Natural killer cell (primary cell): Measurements from ENCODE around the gene CLTB. TPM values are rescaled to one million over a fixed set of nuclear protein-coding genes. Genes with fewer than 3 reads are reported as not detected.

Experiments
- ATAC-seq, 3 donors: fragments of 150-1000 bp in 2 of 3; fragments of 200-7000 bp in 1 of 3; cut with Tn5 transposase; 1 replicate in 1 of 3; 2 replicates in 2 of 3; pipeline ENCODE4 v1.10.0; 2021; ENCODE audit warnings: mild to moderate bottlenecking in 2 of 3, moderate library complexity in 2 of 3
- DNase-seq, 2 donors: peaks; one replicate each; pipeline versions ENCODE4 v3.0.0 to v3.0.0-alpha.2; 2013 to 2021; ENCODE audit warnings: mixed read lengths in 1 of 2
- H3K27ac ChIP-seq: one replicate; pipeline ENCODE4 v1.5.1; 2013; ENCODE audit warnings: mild to moderate bottlenecking, low read length
- H3K27me3 ChIP-seq: one replicate; pipeline ENCODE4 v1.6.1; 2013; ENCODE audit warnings: low read length; ENCODE audit not compliant: control insufficient read depth, insufficient read depth
- H3K36me3 ChIP-seq: one replicate; pipeline ENCODE4 v1.6.1; 2013; ENCODE audit warnings: low read length; ENCODE audit not compliant: control insufficient read depth, insufficient read depth
- H3K4me1 ChIP-seq: one replicate; pipeline ENCODE4 v1.6.1; 2013; ENCODE audit warnings: low read length; ENCODE audit not compliant: control insufficient read depth, insufficient read depth
- H3K4me3 ChIP-seq: one replicate; pipeline ENCODE4 v1.5.1; 2013; ENCODE audit warnings: low read length
- H3K9me3 ChIP-seq: one replicate; pipeline ENCODE4 v1.6.1; 2013; ENCODE audit warnings: low read length; ENCODE audit not compliant: control insufficient read depth, insufficient read depth
- H3K27ac Mint-ChIP-seq, 2 donors: one replicate each; pipeline ENCODE4 v1.8.0; 2022; ENCODE audit warnings: mild to moderate bottlenecking in 2 of 2, mixed read lengths in 2 of 2, moderate library complexity in 1 of 2
- H3K27me3 Mint-ChIP-seq, 2 donors: one replicate each; pipeline ENCODE4 v1.8.0; 2022; ENCODE audit warnings: low read depth in 2 of 2, mixed read lengths in 2 of 2
- H3K36me3 Mint-ChIP-seq: one replicate; pipeline ENCODE4 v1.8.0; 2022; ENCODE audit warnings: mixed read lengths
- H3K4me1 Mint-ChIP-seq, 2 donors: one replicate each; pipeline ENCODE4 v1.8.0; 2022; ENCODE audit warnings: mixed read lengths in 2 of 2
- H3K4me3 Mint-ChIP-seq: one replicate; pipeline ENCODE4 v1.8.0; 2022; ENCODE audit warnings: mild to moderate bottlenecking, moderate library complexity, mixed read lengths
- H3K9me3 Mint-ChIP-seq, 2 donors: one replicate each; pipeline ENCODE4 v1.8.0; 2022; ENCODE audit warnings: mixed read lengths in 2 of 2
- CTCF ChIP-seq: fragments of 200-600 bp; IDR thresholded peaks from one replicate; pipeline ENCODE4 v1.8.0; 2022; ENCODE audit warnings: antibody characterized with exemption
- WGBS: methylation state at CpG from one replicate; pipeline ENCODE4 v1.1.7; 2013; ENCODE audit warnings: missing lambda C conversion rate; ENCODE audit not compliant: insufficient coverage; 5-methylcytosine and 5-hydroxymethylcytosine counted together
- intact Hi-C: fragments of 100-400 bp; cut with micrococcal nuclease; formaldehyde crosslinking; loops from one replicate; pipeline ENCODE4 v1.14.2; 2022
- total RNA-seq, 4 donors: library from RNA; stranded (reverse); fragments of 120-200 nt in 1 of 4; gene quantifications; one replicate each; pipeline versions ENCODE4 v1.2.3 to v1.2.4, GENCODE V29; 2013 to 2022

Gene CLTB
- total RNA-seq, 3 donors from 2014 or later (not counting 1 experiment from before 2014, with no cell fraction given) = 60.6 to 77.2 (median 70.4) TPM

GRCh38 chr5:176383248-176383905 lies 33.0 kb downstream of the CLTB start:
- Histone ChIP-seq H3K27ac (no peak overlapping the region), H3K9me3 (no peaks in the 10 kb centered on the region), H3K36me3 (peaks cover 46% of the 10 kb centered on the region), H3K27me3 (no peaks in the 10 kb centered on the region), H3K4me1 (peaks cover 9% of the 10 kb centered on the region), H3K4me3 (no peak overlapping the region)
- DNase-seq (no peak), ATAC-seq (no peak)
- H3K9me3 Mint-ChIP-seq = no peaks in the 10 kb centered on the region
- H3K4me3 Mint-ChIP-seq = no peak overlapping the region
- intact Hi-C loops = no loop called here
- TF ChIP-seq CTCF = no peak
- H3K27me3 Mint-ChIP-seq = no peaks in the 10 kb centered on the region
- 88% methylated on average over 14 of the region's 15 CpGs for WGBS
- H3K4me1 Mint-ChIP-seq = peaks cover 26 to 28% of the 10 kb centered on the region in 2 donors
- H3K27ac Mint-ChIP-seq = no peak overlapping the region
- H3K36me3 Mint-ChIP-seq = no peaks in the 10 kb centered on the region

DNA sequence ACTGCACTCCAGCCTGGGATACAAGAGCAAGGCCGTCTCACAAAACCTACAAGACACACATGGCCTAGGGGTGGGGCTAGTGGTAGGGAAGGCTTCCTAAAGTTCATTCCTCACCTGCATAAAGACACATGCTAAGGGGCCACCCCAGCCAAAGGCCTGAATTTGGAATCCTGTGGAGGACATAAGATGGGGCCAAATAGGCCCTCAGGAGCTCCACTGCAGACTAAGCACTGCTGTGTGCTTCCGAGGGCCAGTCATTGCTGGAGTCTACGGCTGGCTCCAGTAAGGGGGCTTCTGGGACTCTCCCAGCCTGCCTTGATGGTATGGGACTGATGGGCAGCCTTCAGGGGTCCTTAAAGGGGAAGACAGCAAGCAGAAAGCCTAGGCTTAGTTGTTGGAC lies 33.6 kb downstream of the CLTB start:
- no peak overlapping the region for H3K4me3 Mint-ChIP-seq
- Histone ChIP-seq H3K27ac (no peak overlapping the region), H3K9me3 (no peaks in the 10 kb centered on the region), H3K27me3 (no peaks in the 10 kb centered on the region), H3K36me3 (peaks cover 46% of the 10 kb centered on the region), H3K4me1 (peaks cover 4% of the 10 kb centered on the region), H3K4me3 (no peak overlapping the region)
- ATAC-seq (no peak), DNase-seq (no peak)
- H3K9me3 Mint-ChIP-seq = no peaks in the 10 kb centered on the region
- WGBS = 83% methylated on average over 2 of the region's 3 CpGs
- H3K36me3 Mint-ChIP-seq = no peaks in the 10 kb centered on the region
- H3K27ac Mint-ChIP-seq = no peak overlapping the region
- TF ChIP-seq CTCF = no peak
- intact Hi-C loops = no loop called here
- peaks cover 20 to 21% of the 10 kb centered on the region in 2 donors for H3K4me1 Mint-ChIP-seq
- H3K27me3 Mint-ChIP-seq = no peaks in the 10 kb centered on the region

- intact Hi-C loops = no loop called here
- H3K36me3 Mint-ChIP-seq = no peaks in the 10 kb centered on the region
- H3K4me3 Mint-ChIP-seq = no peak overlapping the region
These were observed 34.4 kb downstream of the CLTB start for GRCh38 chr5:176381979-176382378.

More at GRCh38 chr5:176381979-176382378, 34.4 kb downstream of the CLTB start:
- Histone ChIP-seq H3K4me1 (no peaks in the 10 kb centered on the region), H3K36me3 (peaks cover 46% of the 10 kb centered on the region), H3K4me3 (no peak overlapping the region), H3K27ac (no peak overlapping the region), H3K9me3 (no peaks in the 10 kb centered on the region), H3K27me3 (no peaks in the 10 kb centered on the region)
- WGBS = 97% methylated on average over 3 of the region's 3 CpGs
- Mint-ChIP-seq H3K27me3 (no peaks in the 10 kb centered on the region), H3K27ac (no peak overlapping the region), H3K9me3 (no peaks in the 10 kb centered on the region), H3K4me1 (peaks cover 13 to 14% of the 10 kb centered on the region in 2 donors)
- no peak for TF ChIP-seq CTCF
- DNase-seq (no peak), ATAC-seq (no peak)
